Ishikawa (cell line): Measurements from ENCODE around the gene SNX1.

Source experiments
- CEBPB ChIP-seq: IDR thresholded peaks from 2 replicates; pipeline ENCODE4 v1.6.1; 2012
- CREB1 ChIP-seq: IDR thresholded peaks from 2 replicates; pipeline ENCODE4 v1.6.1; 2012; ENCODE audit warnings: low read depth
- EGR1 ChIP-seq: IDR thresholded peaks from 2 replicates; pipeline ENCODE4 v1.6.1; 2012
- EP300 ChIP-seq: IDR thresholded peaks from 2 replicates; pipeline ENCODE4 v1.6.1; 2012; ENCODE audit warnings: borderline replicate concordance
- FOXM1 ChIP-seq: IDR thresholded peaks from 2 replicates; pipeline ENCODE4 v1.6.1; 2012; ENCODE audit warnings: low read depth, borderline replicate concordance
- RAD21 ChIP-seq: IDR thresholded peaks from 2 replicates; pipeline ENCODE4 v1.6.1; 2012; ENCODE audit warnings: low read depth
- TAF1 ChIP-seq: IDR thresholded peaks from 2 replicates; pipeline ENCODE4 v1.6.1; 2012; ENCODE audit warnings: low read depth, mild to moderate bottlenecking
- TCF12 ChIP-seq: IDR thresholded peaks from 2 replicates; pipeline ENCODE4 v1.6.1; 2012; ENCODE audit warnings: low read depth
- TEAD4 ChIP-seq: IDR thresholded peaks from 2 replicates; pipeline ENCODE4 v1.6.1; 2012
- YY1 ChIP-seq: IDR thresholded peaks from 2 replicates; pipeline ENCODE4 v1.6.1; 2012; ENCODE audit warnings: low read depth
- ZBTB7A ChIP-seq: IDR thresholded peaks from 2 replicates; pipeline ENCODE4 v1.6.1; 2012; ENCODE audit warnings: low read depth
- TF ChIP-seq, protein P1 (sequence below): IDR thresholded peaks from 2 replicates; pipeline ENCODE4 v1.6.1; 2012; ENCODE audit warnings: low read depth, mild to moderate bottlenecking
- TF ChIP-seq, protein P2 (sequence below): IDR thresholded peaks from 2 replicates; pipeline ENCODE4 v1.6.1; 2012
- TF ChIP-seq, protein P3 (sequence below): IDR thresholded peaks from 2 replicates; pipeline ENCODE4 v1.6.1; 2012

Gene SNX1

DNA sequence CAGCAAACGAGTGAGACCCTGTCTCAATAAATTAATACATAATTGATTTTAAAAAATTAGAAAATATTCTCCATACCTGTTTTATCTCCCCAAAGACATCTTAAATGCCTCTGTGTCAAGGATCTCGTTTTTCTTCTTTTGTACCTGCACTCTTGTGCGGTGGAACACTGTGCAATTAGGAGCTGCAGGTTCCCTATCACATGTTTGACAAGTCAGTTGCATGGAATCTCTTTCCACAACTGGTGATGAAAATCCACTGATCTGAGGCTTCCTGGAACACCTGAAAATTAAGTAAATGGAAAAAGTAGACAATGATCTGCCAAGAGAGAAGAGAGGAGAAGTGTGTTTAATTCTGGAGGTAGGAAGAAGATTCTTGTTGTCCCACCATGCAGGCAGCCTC is 52.8 kb downstream of the SNX1 start:
- TF ChIP-seq TCF12 (no peak), EP300 (no peak), CREB1 (no peak), CEBPB (no peak)
- TF ChIP-seq, protein P1, sequence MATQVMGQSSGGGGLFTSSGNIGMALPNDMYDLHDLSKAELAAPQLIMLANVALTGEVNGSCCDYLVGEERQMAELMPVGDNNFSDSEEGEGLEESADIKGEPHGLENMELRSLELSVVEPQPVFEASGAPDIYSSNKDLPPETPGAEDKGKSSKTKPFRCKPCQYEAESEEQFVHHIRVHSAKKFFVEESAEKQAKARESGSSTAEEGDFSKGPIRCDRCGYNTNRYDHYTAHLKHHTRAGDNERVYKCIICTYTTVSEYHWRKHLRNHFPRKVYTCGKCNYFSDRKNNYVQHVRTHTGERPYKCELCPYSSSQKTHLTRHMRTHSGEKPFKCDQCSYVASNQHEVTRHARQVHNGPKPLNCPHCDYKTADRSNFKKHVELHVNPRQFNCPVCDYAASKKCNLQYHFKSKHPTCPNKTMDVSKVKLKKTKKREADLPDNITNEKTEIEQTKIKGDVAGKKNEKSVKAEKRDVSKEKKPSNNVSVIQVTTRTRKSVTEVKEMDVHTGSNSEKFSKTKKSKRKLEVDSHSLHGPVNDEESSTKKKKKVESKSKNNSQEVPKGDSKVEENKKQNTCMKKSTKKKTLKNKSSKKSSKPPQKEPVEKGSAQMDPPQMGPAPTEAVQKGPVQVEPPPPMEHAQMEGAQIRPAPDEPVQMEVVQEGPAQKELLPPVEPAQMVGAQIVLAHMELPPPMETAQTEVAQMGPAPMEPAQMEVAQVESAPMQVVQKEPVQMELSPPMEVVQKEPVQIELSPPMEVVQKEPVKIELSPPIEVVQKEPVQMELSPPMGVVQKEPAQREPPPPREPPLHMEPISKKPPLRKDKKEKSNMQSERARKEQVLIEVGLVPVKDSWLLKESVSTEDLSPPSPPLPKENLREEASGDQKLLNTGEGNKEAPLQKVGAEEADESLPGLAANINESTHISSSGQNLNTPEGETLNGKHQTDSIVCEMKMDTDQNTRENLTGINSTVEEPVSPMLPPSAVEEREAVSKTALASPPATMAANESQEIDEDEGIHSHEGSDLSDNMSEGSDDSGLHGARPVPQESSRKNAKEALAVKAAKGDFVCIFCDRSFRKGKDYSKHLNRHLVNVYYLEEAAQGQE: no peak

DNA sequence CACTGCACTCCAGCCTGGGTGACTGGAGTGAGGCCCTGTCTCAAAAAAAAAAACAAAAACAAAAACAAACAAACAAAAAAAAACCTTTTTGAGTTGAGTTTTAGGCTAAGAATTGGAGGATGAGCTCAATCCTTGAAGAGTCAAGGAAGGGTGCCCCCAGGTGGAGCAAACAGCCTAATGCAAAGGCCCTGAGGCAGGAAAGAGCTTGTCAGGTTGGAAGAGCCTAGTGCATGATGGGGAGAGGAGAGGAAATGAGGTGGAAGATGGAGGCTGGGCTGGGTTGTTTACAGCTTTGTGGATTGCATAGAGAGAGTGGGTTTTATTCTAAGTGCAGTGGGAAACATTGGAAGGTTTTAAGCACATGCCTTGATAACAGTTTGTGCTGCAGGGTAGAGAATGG is 53.6 kb downstream of the SNX1 start:
- TF ChIP-seq YY1: no peak
- TF ChIP-seq CEBPB: no peak
- TF ChIP-seq RAD21: no peak
- no peak for TF ChIP-seq TCF12

DNA sequence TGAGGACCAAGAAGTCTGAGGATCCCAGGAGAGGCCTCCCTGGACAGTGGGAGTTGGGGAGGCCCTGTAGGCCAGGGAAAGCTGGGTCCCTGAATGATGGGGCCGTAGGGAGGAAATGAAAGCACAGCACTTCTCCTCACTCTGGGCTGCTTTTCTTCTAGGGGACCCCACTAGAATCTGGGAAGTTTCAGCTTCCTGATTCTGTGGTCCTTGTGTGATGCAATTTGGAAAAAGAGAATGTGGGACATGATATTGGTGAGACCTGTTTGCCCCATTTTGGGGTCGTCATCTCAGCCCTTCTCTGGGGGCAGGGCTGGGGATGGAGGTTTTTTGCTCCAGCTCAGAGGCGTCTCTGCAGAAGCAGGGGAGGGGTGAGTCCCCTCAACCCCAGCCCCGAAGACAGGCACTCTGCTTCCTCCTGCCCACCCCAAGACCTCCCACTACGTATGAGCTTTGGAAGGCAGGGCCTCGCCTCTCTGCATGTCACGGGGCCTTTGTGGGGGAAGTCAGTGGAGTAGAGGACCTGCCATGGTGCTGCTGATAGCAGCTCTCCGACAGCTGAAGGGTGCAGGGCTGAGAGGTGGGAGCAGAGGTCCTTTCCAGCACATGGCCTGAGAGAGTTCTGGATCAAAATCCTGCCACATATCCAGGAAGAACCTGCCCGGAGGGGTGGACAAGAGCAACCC is 54.3 kb downstream of the SNX1 start:
- TF ChIP-seq, protein P2, sequence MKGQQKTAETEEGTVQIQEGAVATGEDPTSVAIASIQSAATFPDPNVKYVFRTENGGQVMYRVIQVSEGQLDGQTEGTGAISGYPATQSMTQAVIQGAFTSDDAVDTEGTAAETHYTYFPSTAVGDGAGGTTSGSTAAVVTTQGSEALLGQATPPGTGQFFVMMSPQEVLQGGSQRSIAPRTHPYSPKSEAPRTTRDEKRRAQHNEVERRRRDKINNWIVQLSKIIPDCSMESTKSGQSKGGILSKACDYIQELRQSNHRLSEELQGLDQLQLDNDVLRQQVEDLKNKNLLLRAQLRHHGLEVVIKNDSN: no peak
- TF ChIP-seq, protein P1: no peak
- no peak for TF ChIP-seq EGR1
- TF ChIP-seq FOXM1: no peak
- TF ChIP-seq EP300: no peak

DNA sequence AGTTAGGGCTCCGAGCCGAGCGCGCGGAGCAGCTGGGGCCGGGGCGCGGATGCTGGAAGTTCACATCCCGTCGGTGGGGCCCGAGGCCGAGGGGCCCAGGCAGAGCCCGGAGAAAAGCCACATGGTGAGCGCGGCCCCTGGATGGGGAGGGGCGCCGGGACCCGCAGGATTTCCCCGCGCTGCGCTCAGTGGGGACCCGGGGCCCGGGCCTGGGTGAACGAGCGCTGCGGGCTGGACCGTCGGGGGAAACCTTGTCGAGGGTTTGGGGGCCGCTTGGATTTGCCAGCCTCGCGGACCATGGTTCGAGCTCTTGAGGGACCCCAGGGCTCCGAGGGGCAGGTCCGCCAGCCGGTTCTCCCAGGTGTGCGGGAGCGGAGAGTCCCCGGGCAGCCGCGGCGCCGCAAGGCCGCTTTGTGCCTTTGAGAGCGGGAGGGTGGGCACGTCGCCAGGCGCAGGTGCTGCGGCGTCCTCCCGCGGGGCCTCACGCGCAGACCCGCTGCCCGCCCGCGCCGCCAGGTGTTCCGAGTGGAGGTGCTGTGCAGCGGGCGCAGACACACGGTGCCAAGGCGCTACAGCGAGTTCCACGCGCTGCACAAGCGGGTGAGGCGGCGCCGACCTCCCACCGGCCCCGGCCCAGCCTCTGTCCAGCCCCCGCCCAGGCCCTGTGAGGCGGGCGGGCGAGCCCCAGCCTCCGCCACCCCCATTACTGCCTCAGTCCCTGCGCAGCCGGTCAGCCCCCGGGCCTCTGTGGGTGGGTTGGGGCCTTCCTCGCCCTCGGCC is 56.1 kb downstream of the SNX1 start, which contains the start of gene SNX22:
SNX22 (plus strand) TSS at position 5 of the 780 bp plus-strand sequence; CDS start at position 50, 45 bp downstream.
- TF ChIP-seq ZBTB7A (peak; percentile 91), EP300 (no peak), TAF1 (0 out of 2 replicates have a peak, but pooled peaks have one; percentile 41), EGR1 (no peak)
- TF ChIP-seq, protein P3, sequence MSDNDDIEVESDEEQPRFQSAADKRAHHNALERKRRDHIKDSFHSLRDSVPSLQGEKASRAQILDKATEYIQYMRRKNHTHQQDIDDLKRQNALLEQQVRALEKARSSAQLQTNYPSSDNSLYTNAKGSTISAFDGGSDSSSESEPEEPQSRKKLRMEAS: peak; percentile 38; the same call in 1 of the 2 replicates

DNA sequence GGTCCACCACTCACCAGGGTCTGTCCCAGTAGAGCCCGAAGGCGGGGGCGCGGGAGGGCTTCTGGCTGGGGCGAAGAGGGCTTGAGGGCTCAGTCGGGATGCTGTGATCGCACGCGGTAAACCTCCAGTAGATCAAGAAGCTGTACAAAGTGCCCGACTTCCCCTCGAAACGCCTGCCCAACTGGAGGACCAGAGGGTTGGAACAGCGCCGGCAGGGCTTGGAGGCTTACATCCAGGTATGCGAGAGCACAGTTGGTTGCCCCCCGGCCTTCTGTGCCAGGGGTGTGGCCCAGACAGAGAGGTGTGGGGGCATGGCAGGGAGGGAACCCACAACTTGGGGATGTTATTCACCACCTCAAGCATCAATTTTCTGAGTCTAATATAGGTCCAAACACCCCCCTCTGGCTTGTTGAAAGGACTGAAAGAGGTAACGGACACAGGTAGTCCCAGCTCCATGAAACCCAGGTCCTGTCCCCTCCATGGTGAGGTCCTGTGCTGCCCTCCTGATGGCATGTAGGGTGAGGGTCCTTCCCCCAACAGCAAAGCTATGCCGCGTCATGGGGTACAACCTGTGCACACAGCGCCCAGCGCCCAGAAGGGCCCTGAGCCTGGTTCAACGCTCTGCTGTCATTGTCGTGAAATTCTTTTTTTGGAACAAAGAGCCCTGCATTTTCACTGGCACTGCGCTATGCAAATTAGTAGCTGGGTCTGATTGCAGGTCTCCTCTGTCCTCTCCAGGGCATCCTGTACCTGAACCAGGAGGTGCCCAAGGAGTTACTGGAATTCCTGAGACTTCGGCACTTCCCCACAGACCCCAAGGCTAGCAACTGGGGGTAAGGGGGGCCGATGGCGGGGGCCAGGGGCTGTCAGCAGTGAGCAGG is 57.0 kb downstream of the SNX1 start:
- TF ChIP-seq CEBPB (no peak), TEAD4 (no peak)

DNA sequence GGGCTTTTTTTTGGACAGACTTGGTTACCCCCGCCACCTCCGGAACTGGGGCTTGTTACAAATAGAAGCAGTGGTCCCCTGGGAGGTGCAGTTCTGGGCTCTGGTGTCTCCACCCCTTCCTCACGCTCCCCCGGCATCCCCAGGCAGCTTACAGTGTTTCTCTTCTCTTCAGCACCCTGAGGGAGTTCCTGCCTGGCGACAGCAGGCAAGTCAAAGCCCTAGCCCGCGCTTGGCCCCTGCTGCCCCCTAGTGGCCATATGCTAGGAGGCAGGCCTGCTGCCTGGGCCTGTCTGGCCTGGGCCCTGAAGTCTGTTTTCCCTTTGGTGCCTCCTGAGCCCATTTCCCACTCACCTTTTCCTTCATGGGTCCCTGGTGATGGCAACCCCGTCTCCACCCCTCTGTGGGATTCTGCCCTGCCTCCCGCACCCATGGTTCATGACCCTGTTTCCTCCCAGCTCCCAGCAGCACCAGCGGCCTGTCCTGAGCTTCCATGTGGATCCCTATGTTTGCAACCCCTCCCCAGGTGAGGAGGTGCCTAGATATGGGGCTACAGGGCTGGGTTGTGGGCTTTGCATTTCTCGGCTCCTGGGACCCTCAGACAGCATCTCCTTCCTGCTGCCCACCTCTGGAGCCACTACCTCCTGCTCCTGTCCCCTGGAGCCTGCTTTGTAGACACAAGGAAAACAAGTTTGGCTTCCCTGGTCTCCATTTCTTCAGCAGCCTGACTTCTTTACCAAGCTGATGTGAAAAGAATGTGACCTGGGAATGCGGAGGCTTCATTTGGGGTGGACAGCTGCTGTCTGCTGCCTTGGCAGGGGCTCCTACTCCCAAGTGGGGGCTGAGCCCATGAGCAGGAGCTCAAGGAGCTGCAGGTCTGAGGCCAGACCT is 57.9 kb downstream of the SNX1 start:
- TF ChIP-seq, protein P3: peak; percentile 53; the same call in 1 of the 2 replicates
- TF ChIP-seq TAF1 (no peak; the same call in 1 of the 2 replicates), EP300 (no peak), RAD21 (peak; percentile 74)
